IgD-negative memory B cell (primary cell): ENCODE measurements around the gene PLIN5. TPM values are rescaled to one million over a fixed set of nuclear protein-coding genes. Genes with fewer than 3 reads are reported as not detected.
"Not testable (repeated sequence)": the region's sequence is repeated elsewhere in the genome, so short reads cannot be mapped to it uniquely, and the experiment has no call there.

Experiments
- H3K27ac Mint-ChIP-seq, 3 donors: one replicate each; pipeline ENCODE4 v1.8.0; 2020 to 2022; ENCODE audit warnings: mild to moderate bottlenecking in 3 of 3, mixed read lengths in 3 of 3, moderate library complexity in 1 of 3
- H3K27me3 Mint-ChIP-seq: one replicate; pipeline ENCODE4 v1.8.0; 2021; ENCODE audit warnings: mixed read lengths
- H3K36me3 Mint-ChIP-seq: one replicate; pipeline ENCODE4 v1.8.0; 2020; ENCODE audit warnings: mild to moderate bottlenecking, mixed read lengths
- H3K4me1 Mint-ChIP-seq, 3 donors: one replicate each; pipeline ENCODE4 v1.8.0; 2020 to 2022; ENCODE audit warnings: mixed read lengths in 3 of 3, mild to moderate bottlenecking in 1 of 3
- H3K4me3 Mint-ChIP-seq, 4 donors: one replicate each; pipeline ENCODE4 v1.8.0; 2020 to 2022; ENCODE audit warnings: mild to moderate bottlenecking in 4 of 4, mixed read lengths in 4 of 4, moderate library complexity in 3 of 4
- H3K9me3 Mint-ChIP-seq, 3 donors: one replicate each; pipeline ENCODE4 v1.8.0; 2020 to 2021; ENCODE audit warnings: mixed read lengths in 3 of 3, mild to moderate bottlenecking in 1 of 3
- polyA plus RNA-seq: library from polyadenylated mRNA; unstranded; fragments of 300-500 nt; fragmentation: Illumina TruSeq; gene quantifications from one replicate; pipeline ENCODE4 v1.2.3, GENCODE V29; 2021

The PLIN5 gene
- polyA plus RNA-seq, 1 donor from 2014 or later = not detected

DNA sequence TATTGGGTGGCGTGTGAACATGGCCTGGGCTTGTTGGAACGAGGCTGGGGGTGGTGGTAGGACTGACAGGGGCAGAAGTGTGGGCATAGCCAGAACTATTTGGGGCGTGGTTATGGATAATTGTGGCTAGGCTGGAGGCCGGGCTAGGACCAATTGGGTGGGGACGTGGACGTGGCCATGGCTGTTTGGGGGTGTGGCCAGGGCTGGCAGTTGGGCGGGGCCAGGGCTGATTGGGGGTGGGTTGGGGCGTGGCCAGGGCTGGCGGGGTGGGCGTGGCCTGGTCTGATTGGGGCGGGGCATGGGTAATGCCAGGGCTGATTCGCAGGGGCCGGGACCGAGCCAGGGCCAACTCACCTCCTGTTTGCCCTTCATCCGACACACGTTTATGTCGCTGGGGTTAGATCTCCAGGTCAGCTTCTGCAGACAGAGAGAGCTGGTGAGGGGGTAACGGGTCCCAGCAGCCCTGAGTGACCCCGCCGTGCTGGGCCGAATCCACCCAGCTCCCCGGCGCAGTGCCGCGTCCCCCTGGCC lies 21.6 kb upstream of the PLIN5 start:
- no peak overlapping the region for H3K4me3 Mint-ChIP-seq
- H3K27ac Mint-ChIP-seq = no peak overlapping the region
- peaks cover 0 to 7% (median 0%) of the 10 kb centered on the region in 3 donors for H3K9me3 Mint-ChIP-seq
- H3K4me1 Mint-ChIP-seq = peaks cover 0 to 4% (median 0%) of the 10 kb centered on the region in 3 donors
- H3K27me3 Mint-ChIP-seq = peaks cover 6% of the 10 kb centered on the region
- H3K36me3 Mint-ChIP-seq = no peaks in the 10 kb centered on the region

GRCh38 chr19:4555657-4556561 lies 20.9 kb upstream of the PLIN5 start:
- Mint-ChIP-seq H3K27me3 (peaks cover 6% of the 10 kb centered on the region), H3K9me3 (peaks cover 0 to 7% (median 0%) of the 10 kb centered on the region in 3 donors), H3K27ac (no peak overlapping the region), H3K36me3 (no peaks in the 10 kb centered on the region), H3K4me1 (peaks cover 0 to 4% (median 0%) of the 10 kb centered on the region in 3 donors), H3K4me3 (peak overlapping the region in 1 of 4 donors; percentile 12)

GRCh38 chr19:4554717-4555116 lies 19.7 kb upstream of the PLIN5 start:
- Mint-ChIP-seq H3K9me3 (peaks cover 0 to 7% (median 0%) of the 10 kb centered on the region in 3 donors), H3K36me3 (no peaks in the 10 kb centered on the region), H3K4me1 (peaks cover 0 to 4% (median 0%) of the 10 kb centered on the region in 3 donors), H3K27me3 (peaks cover 10% of the 10 kb centered on the region), H3K4me3 (no peak overlapping the region), H3K27ac (no peak overlapping the region)

DNA sequence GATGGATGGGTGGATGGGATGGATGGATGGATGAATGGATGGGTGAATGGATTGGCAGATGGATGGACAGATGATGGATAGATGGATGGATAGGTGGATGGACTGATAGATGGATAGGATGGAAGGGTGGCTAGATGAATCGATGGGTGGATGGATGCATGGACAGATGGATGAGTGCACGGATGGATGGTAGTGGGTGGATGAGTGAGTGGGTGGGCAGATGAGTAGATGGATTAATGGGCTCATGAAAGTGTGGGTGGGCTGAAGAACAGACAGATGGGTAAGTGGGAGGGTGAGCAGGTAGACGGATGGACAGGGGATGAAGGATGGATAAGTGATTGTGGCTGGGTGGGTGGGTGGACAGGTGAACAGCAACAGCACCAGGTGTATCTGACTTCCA lies 18.8 kb upstream of the PLIN5 start:
- peaks cover 0 to 4% (median 0%) of the 10 kb centered on the region in 3 donors for H3K4me1 Mint-ChIP-seq
- H3K4me3 Mint-ChIP-seq = no peak overlapping the region
- H3K27ac Mint-ChIP-seq = no peak overlapping the region
- peaks cover 10% of the 10 kb centered on the region for H3K27me3 Mint-ChIP-seq
- H3K36me3 Mint-ChIP-seq = no peaks in the 10 kb centered on the region
- H3K9me3 Mint-ChIP-seq = peaks cover 0 to 7% (median 0%) of the 10 kb centered on the region in 3 donors

- H3K9me3 Mint-ChIP-seq = peaks cover 0 to 7% (median 0%) of the 10 kb centered on the region in 3 donors
- H3K36me3 Mint-ChIP-seq = no peaks in the 10 kb centered on the region
- H3K4me3 Mint-ChIP-seq = peak overlapping the region in 1 of 4 donors; percentile 8
- peaks cover 10% of the 10 kb centered on the region for H3K27me3 Mint-ChIP-seq
- H3K4me1 Mint-ChIP-seq = peaks cover 0 to 4% (median 0%) of the 10 kb centered on the region in 3 donors
- no peak overlapping the region for H3K27ac Mint-ChIP-seq
These were observed 18.2 kb upstream of the PLIN5 start for GRCh38 chr19:4553092-4553695.

- Mint-ChIP-seq H3K9me3 (peaks cover 0 to 7% (median 0%) of the 10 kb centered on the region in 3 donors), H3K27me3 (peaks cover 9% of the 10 kb centered on the region), H3K4me1 (peaks cover 0 to 2% (median 0%) of the 10 kb centered on the region in 3 donors), H3K36me3 (no peaks in the 10 kb centered on the region), H3K4me3 (no peak overlapping the region), H3K27ac (no peak overlapping the region)
These were observed 17.4 kb upstream of the PLIN5 start for GRCh38 chr19:4552525-4552819.

DNA sequence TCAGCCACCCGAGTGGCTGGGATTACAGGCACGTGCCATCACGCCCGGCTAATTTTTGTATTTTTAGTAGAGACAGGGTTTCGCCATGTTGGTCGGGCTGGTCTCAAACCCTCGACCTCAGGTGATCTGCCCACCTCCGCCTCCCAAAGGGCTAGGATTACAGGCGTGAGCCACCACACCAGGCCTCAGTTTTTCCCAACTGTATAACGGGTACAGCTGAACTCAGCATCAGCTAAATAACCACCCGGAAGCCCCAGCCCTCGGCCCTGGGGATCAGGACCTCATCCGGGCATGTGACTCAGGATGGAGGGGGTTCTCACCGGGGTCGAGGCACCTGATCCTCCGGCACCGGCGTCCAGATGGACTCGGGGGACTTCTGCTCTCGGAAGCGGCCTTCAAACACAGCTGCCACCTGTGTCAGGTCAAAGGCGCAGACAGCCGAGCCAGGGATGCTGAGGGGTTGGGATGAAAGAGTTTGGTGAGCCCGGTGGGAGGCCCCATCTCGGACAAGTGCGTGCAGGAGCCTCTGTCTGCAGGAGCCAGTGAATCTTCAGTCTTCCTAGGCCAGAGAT lies 15.5 kb upstream of the PLIN5 start:
- H3K4me3 Mint-ChIP-seq = no peak overlapping the region
- no peak overlapping the region for H3K27ac Mint-ChIP-seq
- H3K9me3 Mint-ChIP-seq = peaks cover 0 to 4% (median 0%) of the 10 kb centered on the region in 3 donors
- H3K36me3 Mint-ChIP-seq = no peaks in the 10 kb centered on the region
- H3K27me3 Mint-ChIP-seq = peaks cover 9% of the 10 kb centered on the region
- H3K4me1 Mint-ChIP-seq = no peaks in the 10 kb centered on the region

- H3K4me3 Mint-ChIP-seq = no peak overlapping the region
- H3K27ac Mint-ChIP-seq = no peak overlapping the region
- peaks cover 9% of the 10 kb centered on the region for H3K27me3 Mint-ChIP-seq
- no peaks in the 10 kb centered on the region for H3K4me1 Mint-ChIP-seq
- H3K36me3 Mint-ChIP-seq = no peaks in the 10 kb centered on the region
- H3K9me3 Mint-ChIP-seq = peaks cover 0 to 4% (median 0%) of the 10 kb centered on the region in 3 donors
These were observed 15.0 kb upstream of the PLIN5 start for GRCh38 chr19:4550018-4550417.

- no peaks in the 10 kb centered on the region for H3K4me1 Mint-ChIP-seq
- H3K36me3 Mint-ChIP-seq = no peaks in the 10 kb centered on the region
- H3K27ac Mint-ChIP-seq = no peak overlapping the region
- no peak overlapping the region for H3K4me3 Mint-ChIP-seq
- H3K9me3 Mint-ChIP-seq = peaks cover 0 to 4% (median 0%) of the 10 kb centered on the region in 3 donors
- H3K27me3 Mint-ChIP-seq = peaks cover 9% of the 10 kb centered on the region
These were observed 13.2 kb upstream of the PLIN5 start for GRCh38 chr19:4548238-4548584.

- H3K9me3 Mint-ChIP-seq = no peaks in the 10 kb centered on the region
- H3K27ac Mint-ChIP-seq = no peak overlapping the region
- no peaks in the 10 kb centered on the region for H3K36me3 Mint-ChIP-seq
- H3K27me3 Mint-ChIP-seq = peaks cover 7% of the 10 kb centered on the region
- peak overlapping the region in 1 of 4 donors; percentile 25 for H3K4me3 Mint-ChIP-seq
- H3K4me1 Mint-ChIP-seq = no peaks in the 10 kb centered on the region
These were observed 12.5 kb upstream of the PLIN5 start for GRCh38 chr19:4547303-4548237.

- Mint-ChIP-seq H3K4me1 (peaks cover 6 to 11% (median 9%) of the 10 kb centered on the region in 3 donors), H3K4me3 (no peak overlapping the region), H3K36me3 (no peaks in the 10 kb centered on the region), H3K27ac (no peak overlapping the region), H3K27me3 (peaks cover 3% of the 10 kb centered on the region), H3K9me3 (peaks cover 0 to 2% (median 0%) of the 10 kb centered on the region in 3 donors)
These were observed 9.0 kb upstream of the PLIN5 start for GRCh38 chr19:4543842-4544647.

DNA sequence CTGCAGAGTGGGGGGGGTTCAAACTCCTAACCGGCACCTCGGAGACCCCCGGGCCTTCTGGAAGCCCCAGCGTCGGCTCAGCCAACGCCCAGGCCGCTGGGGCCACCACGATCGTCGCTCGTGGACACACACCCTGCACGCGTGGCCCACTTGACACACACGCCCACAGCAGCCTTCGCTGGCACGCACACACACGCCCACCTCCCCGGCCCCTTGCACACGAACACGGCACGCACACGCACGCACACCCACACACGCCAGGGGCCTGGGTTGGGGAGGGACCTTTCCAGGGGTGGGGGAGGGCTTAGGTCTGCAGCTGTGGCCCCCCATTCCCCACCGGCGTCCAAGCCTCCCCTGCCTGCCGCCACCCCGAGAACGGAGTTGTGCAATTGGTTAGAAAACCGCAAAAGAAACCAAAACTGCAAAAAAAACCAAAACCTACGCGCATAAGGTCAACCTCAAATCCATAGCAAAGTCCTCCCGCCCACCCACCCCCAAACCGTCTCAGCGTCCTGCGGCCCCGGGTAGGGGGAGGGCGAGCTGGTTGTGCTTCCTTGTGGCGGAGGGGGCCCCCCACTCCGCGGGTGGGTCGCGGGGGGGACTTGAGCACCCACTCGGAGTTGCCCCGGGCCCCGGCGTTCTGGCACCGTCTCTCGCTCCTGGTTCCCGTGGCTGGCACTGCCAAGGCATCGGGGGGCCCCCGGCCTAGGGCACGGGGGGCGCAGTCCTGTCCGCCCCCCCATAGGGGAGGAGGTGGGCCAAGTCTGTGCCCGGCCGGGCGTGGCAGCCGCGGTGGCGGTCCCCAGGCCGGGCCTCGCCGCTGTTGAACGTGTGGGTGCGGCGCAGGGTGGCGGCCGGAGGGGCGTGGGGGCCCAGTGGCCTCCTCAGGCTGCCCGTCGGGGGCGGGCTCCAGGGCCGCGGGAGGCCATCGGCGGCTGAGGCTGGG lies 8.1 kb upstream of the PLIN5 start:
- Mint-ChIP-seq H3K27me3 (peaks cover 3% of the 10 kb centered on the region), H3K4me3 (no peak overlapping the region), H3K27ac (no peak overlapping the region), H3K4me1 (peaks cover 6 to 11% (median 9%) of the 10 kb centered on the region in 3 donors), H3K36me3 (no peaks in the 10 kb centered on the region), H3K9me3 (peaks cover 0 to 2% (median 0%) of the 10 kb centered on the region in 3 donors)

DNA sequence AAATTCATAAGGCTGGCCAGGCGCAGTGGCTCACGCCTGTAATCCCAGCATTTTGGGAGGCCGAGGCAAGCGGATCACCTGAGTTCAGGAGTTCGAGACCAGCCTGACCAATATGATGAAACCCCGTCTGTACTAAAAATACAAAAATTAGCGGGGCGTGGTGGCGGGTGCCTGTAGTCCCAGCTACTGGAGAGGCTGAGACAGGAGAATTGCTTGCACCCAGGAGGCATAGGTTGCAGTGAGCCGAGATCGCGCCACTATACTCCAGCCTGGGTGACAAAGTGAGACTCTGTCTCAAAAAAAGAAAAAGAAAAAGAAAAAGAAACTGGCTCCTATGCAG lies 6.8 kb upstream of the PLIN5 start:
- H3K4me3 Mint-ChIP-seq, H3K27me3 Mint-ChIP-seq, H3K36me3 Mint-ChIP-seq, H3K27ac Mint-ChIP-seq, H3K9me3 Mint-ChIP-seq: not testable (repeated sequence)
- H3K4me1 Mint-ChIP-seq = peaks cover 6 to 11% (median 9%) of the 10 kb centered on the region in 3 donors
